ENCODE results near the gene TEX10.
A peak's percentile ranks its signal among the peaks of the same experiment; 100 is the strongest.
"Not testable (repeated sequence)": the region's sequence is repeated elsewhere in the genome, so short reads cannot be mapped to it uniquely, and the experiment has no call there.

Gene TEX10

GRCh38 chr9:100352727-100353505 is at the start of gene TEX10:
TEX10 (minus strand) TSS chr9:100352942; CDS start chr9:100349363, 3,579 bp downstream.
- no peaks in the 10 kb centered on the region for H3K9me3 ChIP-seq (ENCODE audit: control insufficient read depth in 2 of 2, low read length in 2 of 2)
- peak within 1 kb of the TSS; percentile 79 to 87 for H3K9ac ChIP-seq (ENCODE audit: low read length in 2 of 2)
- peaks cover 2% of the 10 kb centered on the region for H3K4me1 ChIP-seq (ENCODE audit: control insufficient read depth, insufficient read depth, low read length)
- H3K36me3 ChIP-seq (ENCODE audit: control insufficient read depth in 2 of 2, insufficient read depth in 2 of 2, low read length in 2 of 2), result no peaks in the 10 kb centered on the region
- H3K4me3 ChIP-seq (ENCODE audit: low read length in 2 of 2), result peak within 1 kb of the TSS; percentile 88 to 89
- no peaks in the 10 kb centered on the region for H3K27me3 ChIP-seq (ENCODE audit: control insufficient read depth in 1 of 2, insufficient read depth in 2 of 2, low read length in 2 of 2)
- peak within 1 kb of the TSS; percentile 58 for H3K27ac ChIP-seq (ENCODE audit: low read length)

DNA sequence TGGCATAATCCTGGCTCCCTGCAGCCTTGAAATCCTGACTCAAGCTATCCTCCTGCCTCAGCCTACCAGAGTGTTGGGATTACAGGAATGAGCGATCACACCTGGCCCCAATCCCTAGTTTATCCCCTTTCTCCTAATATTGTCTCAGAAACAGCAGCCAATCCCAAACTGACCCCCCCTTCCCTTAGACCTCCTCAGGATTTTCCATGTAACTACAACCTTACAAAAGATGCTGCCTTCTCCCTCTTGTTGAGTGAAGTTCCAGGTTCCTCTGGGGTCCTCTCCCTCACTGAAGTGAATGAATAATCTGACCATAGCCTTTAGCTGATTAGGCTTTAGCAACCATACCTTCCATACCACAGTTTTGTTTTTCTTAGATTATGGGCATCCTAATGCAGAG is 48.3 kb upstream of the TEX10 start:
- H3K36me3 ChIP-seq (ENCODE audit: control insufficient read depth in 2 of 2, insufficient read depth in 2 of 2, low read length in 2 of 2), result no peaks in the 10 kb centered on the region
- H3K4me3 ChIP-seq (ENCODE audit: low read length in 2 of 2), result no peak overlapping the region
- H3K27ac ChIP-seq (ENCODE audit: low read length), result no peak overlapping the region
- no peaks in the 10 kb centered on the region for H3K27me3 ChIP-seq (ENCODE audit: control insufficient read depth in 1 of 2, insufficient read depth in 2 of 2, low read length in 2 of 2)
- no peaks in the 10 kb centered on the region for H3K9me3 ChIP-seq (ENCODE audit: control insufficient read depth in 2 of 2, low read length in 2 of 2)
- H3K9ac ChIP-seq (ENCODE audit: low read length in 2 of 2), result no peak overlapping the region
- no peaks in the 10 kb centered on the region for H3K4me1 ChIP-seq (ENCODE audit: control insufficient read depth, insufficient read depth, low read length)

DNA sequence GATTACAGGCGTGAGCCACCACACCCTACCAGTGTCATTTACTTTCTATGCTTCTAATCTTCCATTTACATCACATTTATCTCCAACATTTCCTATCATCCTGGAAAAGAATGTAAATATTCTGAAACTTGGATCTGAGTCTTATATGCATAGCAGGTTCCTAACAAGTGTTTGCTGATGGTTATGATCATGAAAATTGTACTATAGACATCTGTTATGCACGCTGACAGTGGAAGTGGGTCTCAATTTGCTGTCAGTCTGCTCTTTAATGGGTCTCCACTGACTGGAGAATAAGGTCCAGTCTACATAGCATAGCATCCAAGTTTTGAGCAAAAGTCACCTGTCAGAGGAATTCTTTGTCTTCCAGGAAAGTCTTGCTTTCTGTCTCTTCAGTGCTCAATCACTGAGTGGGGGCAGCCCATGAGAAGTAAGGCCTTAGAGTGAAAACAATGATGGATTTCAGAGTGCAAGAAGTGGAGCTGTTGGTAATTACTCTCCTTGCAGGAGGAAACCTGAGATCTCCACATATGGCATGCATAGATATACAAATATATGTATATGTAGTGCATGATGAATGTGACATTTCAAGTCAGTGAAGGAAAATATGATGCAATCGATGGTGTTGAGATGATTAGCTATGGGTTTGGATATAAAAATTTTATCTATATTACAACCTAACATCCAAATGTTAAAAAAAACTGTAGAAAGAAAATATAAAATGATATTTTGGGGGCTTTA is 45.0 kb upstream of the TEX10 start:
- H3K36me3 ChIP-seq (ENCODE audit: control insufficient read depth in 2 of 2, insufficient read depth in 2 of 2, low read length in 2 of 2), result no peaks in the 10 kb centered on the region
- no peak overlapping the region for H3K4me3 ChIP-seq (ENCODE audit: low read length in 2 of 2)
- no peaks in the 10 kb centered on the region for H3K27me3 ChIP-seq (ENCODE audit: control insufficient read depth in 1 of 2, insufficient read depth in 2 of 2, low read length in 2 of 2)
- H3K27ac ChIP-seq (ENCODE audit: low read length), result no peak overlapping the region
- H3K4me1 ChIP-seq (ENCODE audit: control insufficient read depth, insufficient read depth, low read length), result no peaks in the 10 kb centered on the region
- no peaks in the 10 kb centered on the region for H3K9me3 ChIP-seq (ENCODE audit: control insufficient read depth in 2 of 2, low read length in 2 of 2)
- H3K9ac ChIP-seq (ENCODE audit: low read length in 2 of 2), result no peak overlapping the region

- Histone ChIP-seq H3K4me3 (ENCODE audit: low read length in 2 of 2) (no peak overlapping the region), H3K9me3 (ENCODE audit: control insufficient read depth in 2 of 2, low read length in 2 of 2) (no peaks in the 10 kb centered on the region), H3K36me3 (ENCODE audit: control insufficient read depth in 2 of 2, insufficient read depth in 2 of 2, low read length in 2 of 2) (no peaks in the 10 kb centered on the region), H3K4me1 (ENCODE audit: control insufficient read depth, insufficient read depth, low read length) (no peaks in the 10 kb centered on the region), H3K27me3 (ENCODE audit: control insufficient read depth in 1 of 2, insufficient read depth in 2 of 2, low read length in 2 of 2) (no peaks in the 10 kb centered on the region), H3K9ac (ENCODE audit: low read length in 2 of 2) (no peak overlapping the region), H3K27ac (ENCODE audit: low read length) (no peak overlapping the region)
Measured at GRCh38 chr9:100396769-100397168, 44.0 kb upstream of the TEX10 start.

- no peak overlapping the region for H3K9ac ChIP-seq (ENCODE audit: low read length in 2 of 2)
- H3K4me1 ChIP-seq (ENCODE audit: control insufficient read depth, insufficient read depth, low read length), result no peaks in the 10 kb centered on the region
- H3K36me3 ChIP-seq (ENCODE audit: control insufficient read depth in 2 of 2, insufficient read depth in 2 of 2, low read length in 2 of 2), result no peaks in the 10 kb centered on the region
- H3K27me3 ChIP-seq (ENCODE audit: control insufficient read depth in 1 of 2, insufficient read depth in 2 of 2, low read length in 2 of 2), result no peaks in the 10 kb centered on the region
- no peak overlapping the region for H3K4me3 ChIP-seq (ENCODE audit: low read length in 2 of 2)
- no peak overlapping the region for H3K27ac ChIP-seq (ENCODE audit: low read length)
- no peaks in the 10 kb centered on the region for H3K9me3 ChIP-seq (ENCODE audit: control insufficient read depth in 2 of 2, low read length in 2 of 2)
Measured at GRCh38 chr9:100394816-100395215, 42.1 kb upstream of the TEX10 start.

GRCh38 chr9:100394032-100394695 is 41.4 kb upstream of the TEX10 start:
- H3K4me1 ChIP-seq (ENCODE audit: control insufficient read depth, insufficient read depth, low read length), result no peaks in the 10 kb centered on the region
- H3K27ac ChIP-seq (ENCODE audit: low read length), result no peak overlapping the region
- no peak overlapping the region for H3K4me3 ChIP-seq (ENCODE audit: low read length in 2 of 2)
- H3K9ac ChIP-seq (ENCODE audit: low read length in 2 of 2), result no peak overlapping the region
- no peaks in the 10 kb centered on the region for H3K36me3 ChIP-seq (ENCODE audit: control insufficient read depth in 2 of 2, insufficient read depth in 2 of 2, low read length in 2 of 2)
- H3K9me3 ChIP-seq (ENCODE audit: control insufficient read depth in 2 of 2, low read length in 2 of 2), result no peaks in the 10 kb centered on the region
- H3K27me3 ChIP-seq (ENCODE audit: control insufficient read depth in 1 of 2, insufficient read depth in 2 of 2, low read length in 2 of 2), result no peaks in the 10 kb centered on the region

DNA sequence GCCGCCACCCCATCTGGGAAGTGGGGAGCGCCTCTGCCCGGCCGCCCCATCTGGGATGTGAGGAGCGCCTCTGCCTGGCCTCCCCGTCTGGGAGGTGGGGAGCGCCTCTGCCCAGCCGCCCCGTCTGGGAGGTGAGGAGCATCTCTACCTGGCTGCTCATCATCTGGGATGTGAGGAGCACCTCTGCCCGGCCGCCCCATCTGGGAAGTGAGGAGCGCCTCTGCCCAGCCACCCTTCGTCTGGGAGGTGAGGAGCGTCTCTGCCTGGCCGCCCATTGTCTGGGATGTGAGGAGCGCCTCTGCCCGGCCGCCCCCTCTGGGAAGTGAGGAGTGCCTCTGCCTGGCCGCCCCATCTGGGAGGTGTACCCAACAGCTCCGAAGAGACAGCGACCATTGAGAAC is 40.2 kb upstream of the TEX10 start:
- H3K4me1 ChIP-seq (ENCODE audit: control insufficient read depth, insufficient read depth, low read length); H3K9ac ChIP-seq (ENCODE audit: low read length in 2 of 2); H3K36me3 ChIP-seq (ENCODE audit: control insufficient read depth in 2 of 2, insufficient read depth in 2 of 2, low read length in 2 of 2); H3K9me3 ChIP-seq (ENCODE audit: control insufficient read depth in 2 of 2, low read length in 2 of 2); H3K4me3 ChIP-seq (ENCODE audit: low read length in 2 of 2); H3K27ac ChIP-seq (ENCODE audit: low read length); H3K27me3 ChIP-seq (ENCODE audit: control insufficient read depth in 1 of 2, insufficient read depth in 2 of 2, low read length in 2 of 2): not testable (repeated sequence)

- Histone ChIP-seq H3K36me3 (ENCODE audit: control insufficient read depth in 2 of 2, insufficient read depth in 2 of 2, low read length in 2 of 2) (no peaks in the 10 kb centered on the region), H3K27ac (ENCODE audit: low read length) (no peak overlapping the region), H3K9me3 (ENCODE audit: control insufficient read depth in 2 of 2, low read length in 2 of 2) (no peaks in the 10 kb centered on the region), H3K27me3 (ENCODE audit: control insufficient read depth in 1 of 2, insufficient read depth in 2 of 2, low read length in 2 of 2) (no peaks in the 10 kb centered on the region), H3K9ac (ENCODE audit: low read length in 2 of 2) (no peak overlapping the region), H3K4me3 (ENCODE audit: low read length in 2 of 2) (no peak overlapping the region), H3K4me1 (ENCODE audit: control insufficient read depth, insufficient read depth, low read length) (no peaks in the 10 kb centered on the region)
Measured at GRCh38 chr9:100379862-100380261, 27.1 kb upstream of the TEX10 start.

DNA sequence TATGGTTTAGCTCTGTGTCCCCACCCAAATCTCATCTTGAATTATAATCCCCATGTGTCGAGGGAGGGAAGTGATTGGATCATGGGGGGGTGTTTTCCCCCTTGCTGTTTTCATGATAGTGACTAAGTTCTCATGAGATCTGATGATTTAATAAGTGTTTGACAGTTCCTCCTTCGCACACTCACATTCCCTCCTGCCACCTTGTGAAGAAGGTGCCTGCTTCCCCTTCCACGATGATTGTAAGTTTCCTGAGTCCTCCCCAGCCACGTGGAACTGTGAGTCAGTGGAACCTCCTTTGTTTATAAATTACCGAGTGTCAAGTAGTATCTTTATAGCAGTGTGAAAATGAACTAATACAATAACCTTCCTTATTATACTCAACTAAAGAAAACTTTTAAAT is 24.3 kb upstream of the TEX10 start:
- H3K27ac ChIP-seq (ENCODE audit: low read length), result no peak overlapping the region
- no peak overlapping the region for H3K9ac ChIP-seq (ENCODE audit: low read length in 2 of 2)
- no peak overlapping the region for H3K4me3 ChIP-seq (ENCODE audit: low read length in 2 of 2)
- no peaks in the 10 kb centered on the region for H3K9me3 ChIP-seq (ENCODE audit: control insufficient read depth in 2 of 2, low read length in 2 of 2)
- no peaks in the 10 kb centered on the region for H3K27me3 ChIP-seq (ENCODE audit: control insufficient read depth in 1 of 2, insufficient read depth in 2 of 2, low read length in 2 of 2)
- no peaks in the 10 kb centered on the region for H3K36me3 ChIP-seq (ENCODE audit: control insufficient read depth in 2 of 2, insufficient read depth in 2 of 2, low read length in 2 of 2)
- no peaks in the 10 kb centered on the region for H3K4me1 ChIP-seq (ENCODE audit: control insufficient read depth, insufficient read depth, low read length)

DNA sequence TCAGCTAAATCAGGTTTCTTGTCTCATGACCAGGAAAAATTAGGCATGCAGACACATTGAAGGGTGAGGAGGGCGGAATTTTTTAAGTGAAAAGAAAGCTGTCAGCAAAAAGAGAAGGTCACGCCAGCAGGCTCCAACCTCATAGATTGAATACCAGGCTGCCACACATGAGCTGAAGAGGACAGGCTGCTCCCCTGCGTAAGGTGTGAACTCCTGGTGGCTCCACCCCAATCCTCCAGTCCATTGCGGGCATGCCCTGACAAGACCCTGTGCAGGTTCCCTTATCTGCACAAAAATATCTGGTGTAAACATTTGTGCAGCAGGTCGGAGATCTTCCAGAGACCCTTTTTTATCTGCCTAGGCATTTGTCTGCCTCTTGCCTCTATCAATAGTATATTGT is 22.9 kb upstream of the TEX10 start:
- no peaks in the 10 kb centered on the region for H3K9me3 ChIP-seq (ENCODE audit: control insufficient read depth in 2 of 2, low read length in 2 of 2)
- H3K27ac ChIP-seq (ENCODE audit: low read length), result no peak overlapping the region
- no peak overlapping the region for H3K9ac ChIP-seq (ENCODE audit: low read length in 2 of 2)
- H3K27me3 ChIP-seq (ENCODE audit: control insufficient read depth in 1 of 2, insufficient read depth in 2 of 2, low read length in 2 of 2), result no peaks in the 10 kb centered on the region
- H3K4me3 ChIP-seq (ENCODE audit: low read length in 2 of 2), result no peak overlapping the region
- no peaks in the 10 kb centered on the region for H3K4me1 ChIP-seq (ENCODE audit: control insufficient read depth, insufficient read depth, low read length)
- H3K36me3 ChIP-seq (ENCODE audit: control insufficient read depth in 2 of 2, insufficient read depth in 2 of 2, low read length in 2 of 2), result no peaks in the 10 kb centered on the region

Measured in stomach smooth muscle (tissue), 2 donors.